GM12801 (cell line): Measurements from ENCODE around the gene CERS6.

ENCODE experiments used
- TF ChIP-seq, protein P1 (sequence below): IDR thresholded peaks from one replicate; pipeline ENCODE4 v1.5.1; 2011; ENCODE audit warnings: control low read depth; ENCODE audit not compliant: insufficient read length; ENCODE audit errors: extremely low read depth

The CERS6 gene

GRCh38 chr2:168571061-168571460 is 115.0 kb downstream of the CERS6 start:
- TF ChIP-seq, protein P1, sequence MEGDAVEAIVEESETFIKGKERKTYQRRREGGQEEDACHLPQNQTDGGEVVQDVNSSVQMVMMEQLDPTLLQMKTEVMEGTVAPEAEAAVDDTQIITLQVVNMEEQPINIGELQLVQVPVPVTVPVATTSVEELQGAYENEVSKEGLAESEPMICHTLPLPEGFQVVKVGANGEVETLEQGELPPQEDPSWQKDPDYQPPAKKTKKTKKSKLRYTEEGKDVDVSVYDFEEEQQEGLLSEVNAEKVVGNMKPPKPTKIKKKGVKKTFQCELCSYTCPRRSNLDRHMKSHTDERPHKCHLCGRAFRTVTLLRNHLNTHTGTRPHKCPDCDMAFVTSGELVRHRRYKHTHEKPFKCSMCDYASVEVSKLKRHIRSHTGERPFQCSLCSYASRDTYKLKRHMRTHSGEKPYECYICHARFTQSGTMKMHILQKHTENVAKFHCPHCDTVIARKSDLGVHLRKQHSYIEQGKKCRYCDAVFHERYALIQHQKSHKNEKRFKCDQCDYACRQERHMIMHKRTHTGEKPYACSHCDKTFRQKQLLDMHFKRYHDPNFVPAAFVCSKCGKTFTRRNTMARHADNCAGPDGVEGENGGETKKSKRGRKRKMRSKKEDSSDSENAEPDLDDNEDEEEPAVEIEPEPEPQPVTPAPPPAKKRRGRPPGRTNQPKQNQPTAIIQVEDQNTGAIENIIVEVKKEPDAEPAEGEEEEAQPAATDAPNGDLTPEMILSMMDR, result no peak

- TF ChIP-seq, protein P1, result no peak
These were observed 117.2 kb downstream of the CERS6 start for GRCh38 chr2:168573128-168573903.

GRCh38 chr2:168574856-168575630 is 119.0 kb downstream of the CERS6 start:
- TF ChIP-seq, protein P1, result no peak

- TF ChIP-seq, protein P1, result no peak
These were observed 121.8 kb downstream of the CERS6 start for GRCh38 chr2:168577885-168578284.

DNA sequence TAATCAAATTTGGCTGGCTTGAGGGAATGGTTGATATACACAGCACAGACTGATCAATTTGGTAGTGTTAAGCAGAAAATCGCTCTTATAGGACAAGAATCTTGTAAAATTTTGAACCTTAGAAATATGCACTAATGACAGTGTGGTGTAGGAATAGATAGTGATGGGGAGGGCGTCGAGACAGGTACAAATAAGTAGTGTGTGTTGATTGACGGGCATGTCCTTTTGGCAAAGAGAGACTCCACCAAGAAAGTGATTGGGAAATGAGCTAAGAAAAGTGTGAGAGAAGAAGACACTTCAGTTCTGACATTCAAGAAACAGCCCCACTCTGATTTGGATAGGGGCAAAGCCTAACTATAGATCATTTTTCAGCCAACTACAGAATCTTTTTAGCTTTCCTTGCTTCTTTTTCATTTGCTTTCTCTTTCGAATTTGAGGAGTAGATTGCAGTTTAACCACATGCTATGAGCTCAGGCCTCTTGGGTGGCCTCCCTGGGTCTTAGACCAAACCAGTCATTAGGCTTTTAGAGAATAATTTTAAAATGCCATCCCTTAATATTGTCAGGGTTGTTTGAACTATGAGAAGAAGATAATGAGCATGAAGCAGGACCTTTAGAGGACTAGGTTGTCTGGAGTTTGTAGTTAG is 127.1 kb downstream of the CERS6 start:
- TF ChIP-seq, protein P1, result no peak

DNA sequence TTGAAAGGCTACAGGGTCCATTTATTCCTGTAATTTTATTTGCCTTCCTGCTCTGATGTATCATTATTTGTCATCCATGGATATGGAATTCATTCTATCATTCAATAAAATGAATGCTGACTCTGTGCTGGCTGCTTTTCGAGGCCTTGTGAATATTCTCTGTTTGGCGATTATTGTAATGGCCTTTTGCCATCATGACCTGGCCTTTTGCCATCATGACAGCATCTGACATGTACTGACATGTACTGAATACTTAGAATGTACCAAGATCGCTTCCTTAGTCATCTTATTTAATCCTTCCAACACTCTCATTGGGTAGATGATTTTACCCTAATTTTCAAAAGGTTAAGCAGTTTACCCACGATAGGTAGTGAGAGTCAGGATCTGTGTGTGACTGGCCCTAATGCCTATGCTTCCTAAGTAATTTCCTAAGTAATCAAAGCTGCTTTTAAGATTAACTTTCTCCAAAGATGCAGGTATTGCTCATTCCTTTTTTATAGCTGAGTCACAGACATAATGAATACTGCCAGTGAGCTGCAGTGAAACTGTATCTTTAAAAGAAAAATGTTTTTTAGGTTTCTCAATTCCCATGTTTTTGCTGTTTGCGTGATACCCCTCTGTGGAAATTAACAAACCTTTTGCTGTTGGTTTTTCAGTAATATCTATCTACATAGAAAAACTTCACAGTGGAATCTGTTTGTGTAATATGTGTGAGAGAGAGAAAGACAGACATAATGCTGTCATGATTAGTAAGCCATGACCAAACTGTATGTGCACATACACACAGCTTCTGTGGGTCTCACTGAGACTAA is 127.8 kb downstream of the CERS6 start:
- TF ChIP-seq, protein P1, result no peak
